ENCODE data around the gene TMEM132E.
A peak's percentile ranks its signal among the peaks of the same experiment; 100 is the strongest.
"Not testable (repeated sequence)": the region's sequence is repeated elsewhere in the genome, so short reads cannot be mapped to it uniquely, and the experiment has no call there.

The TMEM132E gene

GRCh38 chr17:34579017-34579946 lies at the start of gene TMEM132E:
Gene TMEM132E, plus strand, starts transcription at chr17:34579582. Its CDS starts 1,495 bp downstream, at chr17:34581077.
- no peak for DNase-seq (ENCODE audit: low read depth in 4 of 4, low spot score in 1 of 4)

- no peak for DNase-seq (ENCODE audit: low read depth in 4 of 4, low spot score in 1 of 4)
These were observed 48.5 kb upstream of the TMEM132E start for GRCh38 chr17:34530918-34531317.

GRCh38 chr17:34532281-34533065 lies 46.9 kb upstream of the TMEM132E start:
- no peak for DNase-seq (ENCODE audit: low read depth in 4 of 4, low spot score in 1 of 4)

GRCh38 chr17:34533806-34534527 lies 45.4 kb upstream of the TMEM132E start:
- DNase-seq (ENCODE audit: low read depth in 4 of 4, low spot score in 1 of 4): no peak

GRCh38 chr17:34537445-34537844 lies 41.9 kb upstream of the TMEM132E start:
- no peak for DNase-seq (ENCODE audit: low read depth in 4 of 4, low spot score in 1 of 4)

- DNase-seq (ENCODE audit: low read depth in 4 of 4, low spot score in 1 of 4): not testable (repeated sequence)
These were observed 40.8 kb upstream of the TMEM132E start for GRCh38 chr17:34538582-34538981.

- DNase-seq (ENCODE audit: low read depth in 4 of 4, low spot score in 1 of 4): no peak
These were observed 39.5 kb upstream of the TMEM132E start for GRCh38 chr17:34539881-34540280.

- DNase-seq (ENCODE audit: low read depth in 4 of 4, low spot score in 1 of 4): peak; percentile 10 to 50 (median 26)
These were observed 36.6 kb upstream of the TMEM132E start for GRCh38 chr17:34542700-34543336.

GRCh38 chr17:34547453-34548063 lies 31.8 kb upstream of the TMEM132E start:
- no peak for DNase-seq (ENCODE audit: low read depth in 4 of 4, low spot score in 1 of 4)

GRCh38 chr17:34549966-34550365 lies 29.4 kb upstream of the TMEM132E start:
- DNase-seq (ENCODE audit: low read depth in 4 of 4, low spot score in 1 of 4): no peak

GRCh38 chr17:34553907-34554306 lies 25.5 kb upstream of the TMEM132E start:
- DNase-seq (ENCODE audit: low read depth in 4 of 4, low spot score in 1 of 4): no peak

GRCh38 chr17:34556384-34556783 lies 23.0 kb upstream of the TMEM132E start:
- no peak for DNase-seq (ENCODE audit: low read depth in 4 of 4, low spot score in 1 of 4)

- no peak for DNase-seq (ENCODE audit: low read depth in 4 of 4, low spot score in 1 of 4)
These were observed 22.5 kb upstream of the TMEM132E start for GRCh38 chr17:34556931-34557330.

- DNase-seq (ENCODE audit: low read depth in 4 of 4, low spot score in 1 of 4): no peak
These were observed 18.1 kb upstream of the TMEM132E start for GRCh38 chr17:34561328-34561727.

GRCh38 chr17:34562387-34562786 lies 17.0 kb upstream of the TMEM132E start:
- DNase-seq (ENCODE audit: low read depth in 4 of 4, low spot score in 1 of 4): no peak

GRCh38 chr17:34565713-34566112 lies 13.7 kb upstream of the TMEM132E start:
- no peak for DNase-seq (ENCODE audit: low read depth in 4 of 4, low spot score in 1 of 4)

GRCh38 chr17:34566201-34566600 lies 13.2 kb upstream of the TMEM132E start:
- DNase-seq (ENCODE audit: low read depth in 4 of 4, low spot score in 1 of 4): no peak

GRCh38 chr17:34566873-34567272 lies 12.5 kb upstream of the TMEM132E start:
- DNase-seq (ENCODE audit: low read depth in 4 of 4, low spot score in 1 of 4): no peak

- DNase-seq (ENCODE audit: low read depth in 4 of 4, low spot score in 1 of 4): no peak
These were observed 11.5 kb upstream of the TMEM132E start for GRCh38 chr17:34567691-34568465.

- DNase-seq (ENCODE audit: low read depth in 4 of 4, low spot score in 1 of 4): no peak
These were observed 10.4 kb upstream of the TMEM132E start for GRCh38 chr17:34568953-34569352.

Measured in stimulated activated CD4-positive, alpha-beta T cell treated with anti-CD3 and anti-CD28 coated beads, Interleukin-1b, Interleukin-23, amount 100 ng/mL, for 24 hours (primary cell).